ENCODE results near the gene ATP6V1G1.

ATP6V1G1 gene, protein sequence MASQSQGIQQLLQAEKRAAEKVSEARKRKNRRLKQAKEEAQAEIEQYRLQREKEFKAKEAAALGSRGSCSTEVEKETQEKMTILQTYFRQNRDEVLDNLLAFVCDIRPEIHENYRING

DNA sequence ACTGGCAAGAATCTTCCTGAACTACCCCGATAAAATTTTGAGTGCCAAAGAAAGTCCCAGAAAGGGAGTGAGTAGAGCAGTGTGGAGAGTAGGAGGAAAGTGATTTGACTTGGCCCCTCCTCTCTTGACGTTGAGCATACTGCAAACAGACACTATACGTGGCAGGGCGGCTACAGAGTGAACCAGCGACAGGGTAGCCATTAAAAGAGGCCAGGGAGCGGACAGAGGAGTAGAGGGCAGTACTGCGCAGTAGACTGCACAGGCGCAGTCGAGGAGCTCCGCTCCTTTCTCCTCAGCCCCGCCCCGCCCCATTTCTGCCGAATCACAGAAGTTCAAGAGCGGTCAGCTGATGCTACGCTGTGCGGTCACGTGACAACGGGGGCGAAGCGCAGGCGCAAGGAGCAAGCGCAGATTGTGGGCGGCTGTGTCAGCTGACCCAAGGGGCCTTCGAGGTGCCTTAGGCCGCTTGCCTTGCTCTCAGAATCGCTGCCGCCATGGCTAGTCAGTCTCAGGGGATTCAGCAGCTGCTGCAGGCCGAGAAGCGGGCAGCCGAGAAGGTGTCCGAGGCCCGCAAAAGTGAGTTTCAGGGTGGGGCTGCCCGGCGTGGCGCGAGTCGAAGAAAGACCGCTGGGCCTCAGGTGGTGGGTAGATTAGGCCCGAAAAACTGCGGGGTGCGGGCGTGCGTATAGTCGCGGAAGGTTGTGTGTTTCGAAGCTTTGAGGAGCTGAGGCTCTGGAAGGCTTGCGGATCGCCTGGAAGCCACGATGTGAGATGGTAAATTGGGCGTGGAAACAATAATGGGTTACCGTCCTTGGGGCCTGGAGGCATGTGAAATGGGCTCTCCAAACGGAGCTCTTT is at the start of gene ATP6V1G1:
Gene ATP6V1G1, plus strand, starts transcription at position 425 of the 858 bp plus-strand sequence. Its CDS starts 70 bp downstream, at position 495.
- H3K9ac ChIP-seq (ENCODE audit: low read depth, low read length) = peak within 1 kb of the TSS; percentile 98
- H3K4me1 ChIP-seq (ENCODE audit: insufficient read depth, low read length) = peaks cover 10% of the 10 kb centered on the region; the same call in 1 of the 2 replicates
- H3K9me3 ChIP-seq (ENCODE audit: control insufficient read depth, insufficient read depth, low read length) = no peaks in the 10 kb centered on the region
- peaks cover 3% of the 10 kb centered on the region; the same call in 1 of the 2 replicates for H3K36me3 ChIP-seq (ENCODE audit: insufficient read depth, low read length)

DNA sequence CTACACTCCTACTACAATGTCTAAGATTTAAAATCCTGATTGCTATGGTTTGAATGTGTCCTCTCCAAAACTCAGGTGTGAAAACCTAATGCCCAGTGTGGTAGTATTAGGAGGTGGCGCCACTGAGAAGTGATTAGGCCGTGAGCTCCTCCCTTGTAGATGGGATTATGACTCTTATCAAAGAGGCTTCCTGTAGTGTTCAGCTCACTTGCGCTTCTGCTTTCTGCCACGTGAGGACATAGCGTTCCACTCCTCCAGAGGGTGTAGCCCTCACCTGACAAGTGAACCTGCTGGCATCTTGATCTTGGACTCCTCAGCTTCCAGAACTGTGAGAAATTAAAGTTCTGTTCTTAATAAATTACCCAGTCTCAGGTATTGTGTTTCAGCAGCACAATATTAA is 49.3 kb upstream of the ATP6V1G1 start:
- no peaks in the 10 kb centered on the region for H3K36me3 ChIP-seq (ENCODE audit: insufficient read depth, low read length)
- no peaks in the 10 kb centered on the region for H3K4me1 ChIP-seq (ENCODE audit: insufficient read depth, low read length)
- no peak overlapping the region for H3K9ac ChIP-seq (ENCODE audit: low read depth, low read length)
- no peaks in the 10 kb centered on the region for H3K9me3 ChIP-seq (ENCODE audit: control insufficient read depth, insufficient read depth, low read length)

DNA sequence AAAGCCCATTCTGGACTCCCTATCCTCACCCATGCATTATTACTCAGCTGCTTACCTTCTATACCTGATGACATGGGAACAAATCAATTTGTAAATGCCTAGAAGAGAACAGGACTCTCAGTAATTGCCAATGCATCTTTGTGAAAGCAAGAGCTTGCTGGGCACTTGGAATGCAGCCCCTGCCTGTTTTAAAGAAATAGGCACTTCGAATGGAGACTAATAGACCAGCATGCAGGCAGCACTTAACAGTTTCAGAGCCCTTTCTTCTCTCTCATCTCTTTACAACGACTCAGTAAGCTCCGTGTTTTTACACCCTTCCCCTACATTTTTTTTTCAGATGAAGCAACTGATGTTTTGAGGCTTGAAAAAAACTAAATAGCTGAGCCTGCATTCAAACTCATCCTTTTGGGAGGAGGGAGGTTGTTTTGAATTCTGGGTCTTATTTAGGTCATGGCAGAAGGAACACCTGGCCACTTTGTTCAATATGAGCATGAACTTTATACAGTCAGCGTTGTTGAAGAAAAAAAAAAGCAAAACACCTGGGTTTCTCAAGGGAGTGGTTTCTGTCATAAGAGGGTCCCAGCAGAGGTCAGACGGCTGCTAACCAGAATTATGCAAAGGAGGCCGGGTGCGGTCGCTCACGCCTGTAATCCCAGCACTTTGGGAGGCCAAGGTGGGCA is 47.7 kb upstream of the ATP6V1G1 start:
- Histone ChIP-seq H3K4me1 (ENCODE audit: insufficient read depth, low read length) (no peaks in the 10 kb centered on the region), H3K9me3 (ENCODE audit: control insufficient read depth, insufficient read depth, low read length) (no peaks in the 10 kb centered on the region), H3K9ac (ENCODE audit: low read depth, low read length) (no peak overlapping the region), H3K36me3 (ENCODE audit: insufficient read depth, low read length) (no peaks in the 10 kb centered on the region)

DNA sequence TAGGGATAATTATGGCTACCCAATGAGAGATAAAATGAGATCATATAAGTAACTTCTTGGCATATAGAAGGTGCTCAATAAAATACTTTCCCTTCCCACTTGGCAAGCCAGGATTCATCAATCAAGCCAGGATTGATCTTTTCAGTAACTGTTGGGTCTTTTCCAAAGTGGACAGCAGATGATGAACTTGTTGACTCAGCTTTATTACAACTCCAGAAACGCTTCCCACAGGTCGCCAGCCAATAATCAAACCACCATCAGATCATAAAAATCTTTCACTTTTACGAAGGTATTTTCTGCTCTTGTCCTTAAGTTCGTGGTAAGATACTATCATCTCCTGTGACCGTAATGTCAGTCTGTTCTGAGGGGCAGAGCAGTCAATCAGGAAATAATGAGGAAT is 42.5 kb upstream of the ATP6V1G1 start:
- H3K9ac ChIP-seq (ENCODE audit: low read depth, low read length) = no peak overlapping the region
- no peaks in the 10 kb centered on the region for H3K36me3 ChIP-seq (ENCODE audit: insufficient read depth, low read length)
- peaks cover 5% of the 10 kb centered on the region for H3K4me1 ChIP-seq (ENCODE audit: insufficient read depth, low read length)
- no peaks in the 10 kb centered on the region for H3K9me3 ChIP-seq (ENCODE audit: control insufficient read depth, insufficient read depth, low read length)

DNA sequence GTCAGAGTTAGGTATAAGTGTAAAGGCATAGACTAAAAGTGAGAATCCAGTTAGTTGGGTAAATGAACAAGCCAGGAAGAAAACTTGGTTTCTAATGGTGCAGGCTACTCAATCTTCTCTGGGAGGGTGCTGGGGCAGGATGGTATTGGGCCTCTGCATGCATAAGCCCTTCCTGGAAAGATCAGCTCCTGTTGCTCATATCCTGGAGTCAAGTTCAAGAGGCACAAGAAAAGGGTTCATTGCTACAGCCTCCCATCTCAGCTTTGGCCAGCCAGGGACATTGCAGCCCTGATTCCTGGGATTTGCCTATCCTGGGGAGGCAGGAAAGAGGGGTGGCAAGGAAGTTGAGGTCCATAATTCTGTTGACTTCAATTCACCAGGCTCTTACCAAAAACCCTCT is 40.7 kb upstream of the ATP6V1G1 start:
- Histone ChIP-seq H3K9ac (ENCODE audit: low read depth, low read length) (no peak overlapping the region), H3K4me1 (ENCODE audit: insufficient read depth, low read length) (peaks cover 6% of the 10 kb centered on the region), H3K9me3 (ENCODE audit: control insufficient read depth, insufficient read depth, low read length) (no peaks in the 10 kb centered on the region), H3K36me3 (ENCODE audit: insufficient read depth, low read length) (no peaks in the 10 kb centered on the region)

DNA sequence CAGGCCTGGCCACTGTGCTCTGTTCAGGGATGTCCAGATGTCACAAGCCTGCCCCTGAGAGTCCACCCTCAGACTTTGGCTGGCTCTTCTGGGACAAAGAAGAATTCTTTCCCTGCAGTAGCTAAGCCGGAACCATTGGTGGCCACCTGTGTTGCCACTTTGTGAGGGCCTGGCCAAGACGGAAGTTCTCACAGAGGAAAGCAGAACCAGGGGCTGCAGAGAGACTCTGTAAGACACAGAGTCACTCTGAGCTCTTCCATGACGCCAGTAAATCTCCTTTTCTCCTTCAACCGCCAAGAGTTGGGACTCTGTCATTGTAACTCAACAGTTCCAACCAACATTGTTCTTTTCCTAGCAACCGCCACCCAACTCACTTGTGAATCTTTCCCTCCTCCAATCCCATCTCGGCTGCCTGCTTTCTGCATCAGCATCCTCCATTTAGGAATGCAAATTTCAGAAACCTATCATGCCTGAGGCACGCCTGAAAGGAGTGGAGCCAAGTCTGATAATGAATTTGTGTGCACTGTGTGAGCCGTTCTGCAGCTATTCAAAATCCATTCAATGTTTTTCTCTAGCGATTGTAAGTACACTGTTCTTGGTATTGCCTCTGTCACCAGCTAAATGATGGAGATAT is 37.8 kb upstream of the ATP6V1G1 start:
- Histone ChIP-seq H3K4me1 (ENCODE audit: insufficient read depth, low read length) (peaks cover 6% of the 10 kb centered on the region), H3K9me3 (ENCODE audit: control insufficient read depth, insufficient read depth, low read length) (no peaks in the 10 kb centered on the region), H3K36me3 (ENCODE audit: insufficient read depth, low read length) (no peaks in the 10 kb centered on the region), H3K9ac (ENCODE audit: low read depth, low read length) (no peak overlapping the region)

DNA sequence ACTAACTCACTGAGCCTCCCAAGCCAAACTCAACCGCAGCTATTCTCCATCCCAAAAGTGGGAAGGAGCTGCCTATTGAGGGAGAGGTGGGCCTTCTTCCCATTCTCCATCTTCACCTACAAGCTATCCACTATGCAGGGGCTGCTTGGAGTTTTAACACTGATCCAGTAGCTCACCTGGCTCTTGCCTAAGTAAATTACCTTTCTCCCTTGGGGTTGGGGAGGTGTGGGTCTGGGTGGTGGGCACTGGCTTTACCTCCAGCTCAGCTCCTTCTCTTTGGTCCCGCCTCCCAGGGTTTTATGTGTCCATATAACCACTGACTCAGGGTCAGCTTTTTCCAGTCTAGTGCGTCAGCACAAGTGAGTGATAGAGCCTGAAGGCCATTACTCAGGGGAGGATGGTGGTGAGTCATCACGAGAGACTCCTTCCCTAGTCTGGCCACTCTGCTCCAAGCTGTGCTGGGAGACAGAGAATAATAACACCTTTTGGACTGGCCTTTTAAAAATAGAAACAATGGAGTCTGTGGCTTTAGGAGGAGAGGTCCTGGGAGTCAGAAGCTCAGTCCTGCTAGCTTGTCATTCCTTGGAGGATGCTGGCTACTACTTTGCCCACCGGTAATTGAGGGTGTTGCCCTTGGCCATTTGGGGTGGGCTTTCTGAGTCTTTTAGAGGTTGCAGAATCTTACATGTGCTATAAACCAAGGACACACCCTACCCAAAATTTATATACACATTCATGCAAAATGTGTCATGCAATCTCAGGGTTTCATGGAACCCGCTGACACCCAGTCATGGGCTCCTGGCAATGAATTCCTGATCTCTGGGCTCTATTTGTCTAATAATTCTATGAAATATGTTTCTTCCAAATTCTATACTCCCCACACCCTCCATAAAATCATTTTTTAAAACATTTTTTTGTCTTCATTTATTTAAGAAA is 35.6 kb upstream of the ATP6V1G1 start:
- H3K9me3 ChIP-seq (ENCODE audit: control insufficient read depth, insufficient read depth, low read length) = peaks cover 3% of the 10 kb centered on the region; the same call in 1 of the 2 replicates
- peaks cover 6% of the 10 kb centered on the region for H3K4me1 ChIP-seq (ENCODE audit: insufficient read depth, low read length)
- H3K9ac ChIP-seq (ENCODE audit: low read depth, low read length) = no peak overlapping the region
- no peaks in the 10 kb centered on the region for H3K36me3 ChIP-seq (ENCODE audit: insufficient read depth, low read length)

DNA sequence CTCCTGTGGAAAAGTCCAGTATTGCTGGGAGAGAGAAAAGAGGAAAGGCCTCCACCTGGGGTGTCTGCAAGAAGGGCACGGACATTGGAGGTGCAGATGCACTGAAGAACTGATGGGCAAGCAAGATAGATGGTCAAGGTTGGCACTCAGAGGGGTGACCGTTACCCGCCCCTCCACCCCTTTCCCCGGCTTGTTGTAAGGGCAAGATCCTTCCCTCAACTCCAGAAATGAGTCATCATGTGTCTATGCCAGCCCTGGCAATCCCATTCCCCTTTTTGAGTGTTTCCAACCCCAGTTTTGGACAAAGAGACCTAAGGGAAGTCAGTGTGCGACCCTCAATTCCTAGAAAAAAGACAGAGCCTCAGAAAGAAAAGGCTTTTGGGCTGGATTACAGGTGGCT is 34.9 kb upstream of the ATP6V1G1 start:
- no peak overlapping the region for H3K9ac ChIP-seq (ENCODE audit: low read depth, low read length)
- H3K36me3 ChIP-seq (ENCODE audit: insufficient read depth, low read length) = no peaks in the 10 kb centered on the region
- H3K9me3 ChIP-seq (ENCODE audit: control insufficient read depth, insufficient read depth, low read length) = peaks cover 3% of the 10 kb centered on the region; the same call in 1 of the 2 replicates
- H3K4me1 ChIP-seq (ENCODE audit: insufficient read depth, low read length) = peaks cover 6% of the 10 kb centered on the region

DNA sequence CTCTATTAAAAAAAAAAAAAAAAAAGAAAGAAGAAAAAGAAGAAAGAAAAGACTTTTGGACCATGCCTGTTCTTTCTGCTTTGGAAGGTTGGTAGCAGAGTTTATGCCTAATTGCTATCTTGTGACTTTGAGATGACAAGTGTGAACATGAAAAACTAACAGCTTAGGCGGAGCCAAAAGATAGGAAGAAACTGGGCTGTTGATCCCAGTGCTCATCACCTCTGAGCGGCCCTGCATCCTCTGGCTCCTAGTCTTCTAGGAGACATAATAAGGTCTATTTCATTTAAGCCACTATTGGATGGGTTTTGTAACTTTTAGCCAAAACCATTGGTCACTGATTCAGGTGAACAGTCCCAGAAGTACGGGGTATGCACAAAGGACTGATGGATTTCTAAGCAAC is 34.4 kb upstream of the ATP6V1G1 start:
- Histone ChIP-seq H3K9ac (ENCODE audit: low read depth, low read length) (no peak overlapping the region), H3K36me3 (ENCODE audit: insufficient read depth, low read length) (no peaks in the 10 kb centered on the region), H3K9me3 (ENCODE audit: control insufficient read depth, insufficient read depth, low read length) (peaks cover 3% of the 10 kb centered on the region; the same call in 1 of the 2 replicates), H3K4me1 (ENCODE audit: insufficient read depth, low read length) (peaks cover 8% of the 10 kb centered on the region)

DNA sequence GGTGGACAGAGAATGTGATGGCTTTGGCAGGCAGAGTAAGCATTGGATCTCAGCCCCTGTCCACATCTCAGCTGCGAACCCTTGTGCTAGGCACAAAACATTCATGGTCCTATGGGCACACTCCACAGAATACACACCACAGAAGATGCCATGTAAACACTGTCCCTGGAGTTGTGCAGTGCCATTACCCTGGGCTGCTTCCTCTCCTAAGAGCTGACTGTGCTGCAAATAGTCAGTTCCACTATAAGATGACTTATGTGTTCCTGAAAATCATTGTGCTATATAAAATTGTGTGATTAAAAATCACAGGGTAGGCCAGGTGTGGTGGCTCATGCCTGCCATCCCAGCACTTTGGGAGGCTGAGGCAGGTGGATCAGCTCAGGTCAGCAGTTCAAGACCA is 31.9 kb upstream of the ATP6V1G1 start:
- H3K9ac ChIP-seq (ENCODE audit: low read depth, low read length) = no peak overlapping the region
- H3K4me1 ChIP-seq (ENCODE audit: insufficient read depth, low read length) = 0 out of 2 replicates have a peak, but pooled peaks cover 5% of the 10 kb centered on the region
- H3K9me3 ChIP-seq (ENCODE audit: control insufficient read depth, insufficient read depth, low read length) = peaks cover 3% of the 10 kb centered on the region; the same call in 1 of the 2 replicates
- H3K36me3 ChIP-seq (ENCODE audit: insufficient read depth, low read length) = no peaks in the 10 kb centered on the region

DNA sequence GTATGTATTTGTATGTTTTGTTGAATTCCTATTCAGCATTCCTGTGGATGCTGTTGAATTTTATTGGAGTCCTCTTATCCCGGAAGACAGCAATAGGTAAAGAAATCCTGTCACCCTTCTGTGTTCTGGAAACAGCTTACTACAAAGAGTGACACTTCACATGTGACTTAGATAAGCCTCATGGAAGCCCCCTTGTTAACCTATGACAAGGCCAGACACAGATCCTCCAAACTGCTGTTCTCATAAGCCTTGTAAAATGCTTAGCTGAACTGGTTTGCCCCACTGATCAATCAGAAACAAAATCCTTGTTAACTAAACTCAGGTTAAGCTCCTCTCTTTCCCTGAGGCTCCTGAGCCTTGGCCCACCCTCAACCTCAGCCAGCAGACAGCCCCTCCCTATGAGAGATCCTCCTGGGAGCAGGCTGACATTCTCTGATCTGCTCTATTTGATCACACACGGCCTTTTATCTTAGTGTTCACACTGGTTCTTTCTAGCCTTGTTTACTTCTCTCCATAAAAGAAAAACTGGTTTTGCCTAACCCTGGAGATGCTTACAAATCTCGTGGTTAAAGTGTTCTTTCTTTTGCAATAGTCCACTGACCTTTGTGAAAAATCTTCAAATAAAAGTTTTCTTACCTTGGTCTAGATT is 29.4 kb upstream of the ATP6V1G1 start:
- Histone ChIP-seq H3K9ac (ENCODE audit: low read depth, low read length) (no peak overlapping the region), H3K4me1 (ENCODE audit: insufficient read depth, low read length) (0 out of 2 replicates have a peak, but pooled peaks cover 5% of the 10 kb centered on the region)

DNA sequence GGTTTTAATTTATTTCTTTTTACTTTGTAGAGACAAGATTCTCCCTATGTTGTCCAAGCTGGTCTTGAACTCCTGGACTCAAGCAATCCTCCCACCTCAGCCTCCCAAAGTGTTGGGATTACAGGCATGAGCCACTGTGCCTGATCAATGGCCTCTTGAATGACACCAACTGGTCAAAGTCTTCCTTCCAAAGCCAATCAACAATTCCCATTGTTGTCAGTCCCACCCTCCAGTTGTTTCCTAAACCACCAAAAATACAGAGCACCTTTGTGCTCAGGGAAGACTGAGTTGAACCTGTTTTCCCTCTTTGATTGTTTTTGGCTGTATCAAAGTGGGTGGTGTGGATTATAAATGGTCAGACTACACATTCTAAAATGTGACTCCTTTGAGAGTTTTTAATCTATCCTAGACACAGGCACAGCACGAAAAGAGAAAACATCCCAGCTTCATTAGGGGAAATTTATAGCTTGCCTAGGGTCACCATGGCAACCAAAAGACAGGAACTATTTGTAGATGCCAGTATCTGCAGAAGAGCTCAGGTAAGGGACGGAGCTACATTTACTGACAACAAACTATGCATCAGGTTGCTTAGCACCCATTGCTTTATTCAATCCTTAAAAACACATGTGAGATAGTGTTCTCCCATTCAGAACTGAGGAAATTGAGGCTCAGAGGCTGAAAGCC is 27.6 kb upstream of the ATP6V1G1 start:
- no peak overlapping the region for H3K9ac ChIP-seq (ENCODE audit: low read depth, low read length)
- peaks cover 3% of the 10 kb centered on the region; the same call in 1 of the 2 replicates for H3K9me3 ChIP-seq (ENCODE audit: control insufficient read depth, insufficient read depth, low read length)
- H3K36me3 ChIP-seq (ENCODE audit: insufficient read depth, low read length) = no peaks in the 10 kb centered on the region
- H3K4me1 ChIP-seq (ENCODE audit: insufficient read depth, low read length) = 0 out of 2 replicates have a peak, but pooled peaks cover 5% of the 10 kb centered on the region

More for the DNA sequence above, 29.4 kb upstream of the ATP6V1G1 start:
- H3K9me3 ChIP-seq (ENCODE audit: control insufficient read depth, insufficient read depth, low read length) = peaks cover 3% of the 10 kb centered on the region; the same call in 1 of the 2 replicates
- no peaks in the 10 kb centered on the region for H3K36me3 ChIP-seq (ENCODE audit: insufficient read depth, low read length)

Data from ES-I3 (cell line).